Activated CD8-positive, alpha-beta T cell treated with anti-CD3 and anti-CD28 coated beads for 36 hours (primary cell): ENCODE measurements around the gene MTMR10. TPM values are rescaled to one million over a fixed set of nuclear protein-coding genes. Genes with fewer than 3 reads are reported as not detected.

ENCODE experiments used
- ATAC-seq: fragments of 200-7000 bp; cut with Tn5 transposase; one replicate; pipeline ENCODE4 v1.10.0; 2021; ENCODE audit warnings: mild to moderate bottlenecking, moderate library complexity
- CTCF ChIA-PET: fragments of 350-600 bp; sonication (Branson Sonifier 250); formaldehyde crosslinking; loops from one replicate; lab custom pipeline; 2021; ENCODE audit warnings: antibody characterized with exemption; lab: Charles Lee
- POLR2A ChIA-PET: fragments of 350-600 bp; sonication (Branson Sonifier 250); formaldehyde crosslinking; loops from one replicate; lab custom pipeline; 2021; ENCODE audit warnings: antibody characterized with exemption; lab: Charles Lee
- DNase-seq: peaks from one replicate; pipeline ENCODE4 v3.0.0-alpha.2; 2020
- H3K27ac Mint-ChIP-seq: one replicate; pipeline ENCODE4 v1.8.0; 2021; ENCODE audit warnings: mild to moderate bottlenecking, mixed read lengths
- H3K27me3 Mint-ChIP-seq: one replicate; pipeline ENCODE4 v1.8.0; 2021; ENCODE audit warnings: mixed read lengths
- H3K36me3 Mint-ChIP-seq: one replicate; pipeline ENCODE4 v1.8.0; 2021; ENCODE audit warnings: low read depth, mixed read lengths
- H3K4me1 Mint-ChIP-seq: one replicate; pipeline ENCODE4 v1.8.0; 2021; ENCODE audit warnings: low read depth, mixed read lengths
- H3K4me3 Mint-ChIP-seq: one replicate; pipeline ENCODE4 v1.8.0; 2021; ENCODE audit warnings: mild to moderate bottlenecking, moderate library complexity, mixed read lengths
- H3K9me3 Mint-ChIP-seq: one replicate; pipeline ENCODE4 v1.8.0; 2021; ENCODE audit warnings: mixed read lengths
- CTCF ChIP-seq: fragments of 200-600 bp; IDR thresholded peaks from one replicate; pipeline ENCODE4 v1.8.0; 2022; ENCODE audit warnings: antibody characterized with exemption, mild to moderate bottlenecking
- intact Hi-C: fragments of 100-400 bp; cut with micrococcal nuclease; formaldehyde crosslinking; loops from one replicate; pipeline ENCODE4 v1.10.0; 2022
- total RNA-seq, 2 experiments: library from RNA; stranded (reverse); gene quantifications; one replicate each; pipeline ENCODE4 v1.2.3, GENCODE V29; 2021

The MTMR10 gene
- total RNA-seq, 2 experiments from 2014 or later: 11.3 to 13.2 TPM

- Mint-ChIP-seq H3K9me3 (no peaks in the 10 kb centered on the region), H3K4me1 (peaks cover under 1% of the 10 kb centered on the region), H3K27ac (no peak overlapping the region), H3K4me3 (no peak overlapping the region), H3K36me3 (no peaks in the 10 kb centered on the region), H3K27me3 (no peaks in the 10 kb centered on the region)
- CTCF ChIA-PET: no interaction called here
- no peak for TF ChIP-seq CTCF
- ATAC-seq (no peak), DNase-seq (no peak)
- POLR2A ChIA-PET: no interaction called here
- intact Hi-C loops: no loop called here
Observed at GRCh38 chr15:30889196-30889595, 102.2 kb downstream of the MTMR10 start.

Other genes with a start within 250 kb of the MTMR10 start
- 10 to 100 TPM; 12.0 to 15.7 TPM for gene FAN1, start 87.7 kb downstream of the MTMR10 start, total RNA-seq
- not detected for gene TRPM1, start 110.1 kb upstream of the MTMR10 start, total RNA-seq